ENCODE results near the gene FABP7.

The FABP7 gene

GRCh38 chr6:122803171-122803661 is 23.7 kb downstream of the FABP7 start:
- H3K27me3 ChIP-seq (ENCODE audit: control insufficient read depth, insufficient read depth, low read length): no peaks in the 10 kb centered on the region
- H3K36me3 ChIP-seq (ENCODE audit: control insufficient read depth, insufficient read depth, low read length): peaks cover 2% of the 10 kb centered on the region
- H3K4me1 ChIP-seq (ENCODE audit: control insufficient read depth, insufficient read depth, low read length): no peaks in the 10 kb centered on the region
- no peak overlapping the region for H3K9ac ChIP-seq (ENCODE audit: low read length)
- no peak overlapping the region for H3K27ac ChIP-seq (ENCODE audit: low read depth, low read length)
- no peak overlapping the region for H3K4me3 ChIP-seq (ENCODE audit: low read length)

- no peak overlapping the region for H3K9ac ChIP-seq (ENCODE audit: low read length)
- no peaks in the 10 kb centered on the region for H3K27me3 ChIP-seq (ENCODE audit: control insufficient read depth, insufficient read depth, low read length)
- H3K36me3 ChIP-seq (ENCODE audit: control insufficient read depth, insufficient read depth, low read length): peaks cover 2% of the 10 kb centered on the region
- no peaks in the 10 kb centered on the region for H3K4me1 ChIP-seq (ENCODE audit: control insufficient read depth, insufficient read depth, low read length)
- H3K27ac ChIP-seq (ENCODE audit: low read depth, low read length): no peak overlapping the region
- H3K4me3 ChIP-seq (ENCODE audit: low read length): no peak overlapping the region
These were observed 25.5 kb downstream of the FABP7 start for GRCh38 chr6:122804962-122805485.

- Histone ChIP-seq H3K4me1 (ENCODE audit: control insufficient read depth, insufficient read depth, low read length) (no peaks in the 10 kb centered on the region), H3K4me3 (ENCODE audit: low read length) (no peak overlapping the region), H3K27ac (ENCODE audit: low read depth, low read length) (no peak overlapping the region), H3K36me3 (ENCODE audit: control insufficient read depth, insufficient read depth, low read length) (no peaks in the 10 kb centered on the region), H3K9ac (ENCODE audit: low read length) (no peak overlapping the region), H3K27me3 (ENCODE audit: control insufficient read depth, insufficient read depth, low read length) (no peaks in the 10 kb centered on the region)
These were observed 26.8 kb downstream of the FABP7 start for GRCh38 chr6:122806291-122806690.

GRCh38 chr6:122808121-122808885 is 28.8 kb downstream of the FABP7 start:
- no peaks in the 10 kb centered on the region for H3K4me1 ChIP-seq (ENCODE audit: control insufficient read depth, insufficient read depth, low read length)
- H3K36me3 ChIP-seq (ENCODE audit: control insufficient read depth, insufficient read depth, low read length): no peaks in the 10 kb centered on the region
- H3K9ac ChIP-seq (ENCODE audit: low read length): no peak overlapping the region
- no peak overlapping the region for H3K4me3 ChIP-seq (ENCODE audit: low read length)
- no peaks in the 10 kb centered on the region for H3K27me3 ChIP-seq (ENCODE audit: control insufficient read depth, insufficient read depth, low read length)
- no peak overlapping the region for H3K27ac ChIP-seq (ENCODE audit: low read depth, low read length)

GRCh38 chr6:122809001-122809400 is 29.5 kb downstream of the FABP7 start:
- Histone ChIP-seq H3K4me1 (ENCODE audit: control insufficient read depth, insufficient read depth, low read length) (no peaks in the 10 kb centered on the region), H3K27ac (ENCODE audit: low read depth, low read length) (no peak overlapping the region), H3K36me3 (ENCODE audit: control insufficient read depth, insufficient read depth, low read length) (no peaks in the 10 kb centered on the region), H3K4me3 (ENCODE audit: low read length) (no peak overlapping the region), H3K9ac (ENCODE audit: low read length) (no peak overlapping the region), H3K27me3 (ENCODE audit: control insufficient read depth, insufficient read depth, low read length) (no peaks in the 10 kb centered on the region)

- no peak overlapping the region for H3K27ac ChIP-seq (ENCODE audit: low read depth, low read length)
- no peaks in the 10 kb centered on the region for H3K4me1 ChIP-seq (ENCODE audit: control insufficient read depth, insufficient read depth, low read length)
- H3K27me3 ChIP-seq (ENCODE audit: control insufficient read depth, insufficient read depth, low read length): no peaks in the 10 kb centered on the region
- H3K4me3 ChIP-seq (ENCODE audit: low read length): no peak overlapping the region
- H3K36me3 ChIP-seq (ENCODE audit: control insufficient read depth, insufficient read depth, low read length): no peaks in the 10 kb centered on the region
- no peak overlapping the region for H3K9ac ChIP-seq (ENCODE audit: low read length)
These were observed 30.2 kb downstream of the FABP7 start for GRCh38 chr6:122809691-122810090.

GRCh38 chr6:122810189-122810588 is 30.7 kb downstream of the FABP7 start:
- Histone ChIP-seq H3K9ac (ENCODE audit: low read length) (no peak overlapping the region), H3K27me3 (ENCODE audit: control insufficient read depth, insufficient read depth, low read length) (no peaks in the 10 kb centered on the region), H3K4me3 (ENCODE audit: low read length) (no peak overlapping the region), H3K4me1 (ENCODE audit: control insufficient read depth, insufficient read depth, low read length) (no peaks in the 10 kb centered on the region), H3K27ac (ENCODE audit: low read depth, low read length) (no peak overlapping the region), H3K36me3 (ENCODE audit: control insufficient read depth, insufficient read depth, low read length) (no peaks in the 10 kb centered on the region)

- H3K4me1 ChIP-seq (ENCODE audit: control insufficient read depth, insufficient read depth, low read length): no peaks in the 10 kb centered on the region
- no peak overlapping the region for H3K9ac ChIP-seq (ENCODE audit: low read length)
- H3K27me3 ChIP-seq (ENCODE audit: control insufficient read depth, insufficient read depth, low read length): no peaks in the 10 kb centered on the region
- no peak overlapping the region for H3K4me3 ChIP-seq (ENCODE audit: low read length)
- H3K27ac ChIP-seq (ENCODE audit: low read depth, low read length): no peak overlapping the region
- H3K36me3 ChIP-seq (ENCODE audit: control insufficient read depth, insufficient read depth, low read length): no peaks in the 10 kb centered on the region
These were observed 37.8 kb downstream of the FABP7 start for GRCh38 chr6:122817358-122817757.

GRCh38 chr6:122817766-122818165 is 38.2 kb downstream of the FABP7 start:
- no peak overlapping the region for H3K27ac ChIP-seq (ENCODE audit: low read depth, low read length)
- no peak overlapping the region for H3K9ac ChIP-seq (ENCODE audit: low read length)
- no peak overlapping the region for H3K4me3 ChIP-seq (ENCODE audit: low read length)
- H3K36me3 ChIP-seq (ENCODE audit: control insufficient read depth, insufficient read depth, low read length): no peaks in the 10 kb centered on the region
- no peaks in the 10 kb centered on the region for H3K27me3 ChIP-seq (ENCODE audit: control insufficient read depth, insufficient read depth, low read length)
- H3K4me1 ChIP-seq (ENCODE audit: control insufficient read depth, insufficient read depth, low read length): no peaks in the 10 kb centered on the region

- H3K36me3 ChIP-seq (ENCODE audit: control insufficient read depth, insufficient read depth, low read length): no peaks in the 10 kb centered on the region
- no peaks in the 10 kb centered on the region for H3K4me1 ChIP-seq (ENCODE audit: control insufficient read depth, insufficient read depth, low read length)
- H3K9ac ChIP-seq (ENCODE audit: low read length): no peak overlapping the region
- H3K4me3 ChIP-seq (ENCODE audit: low read length): no peak overlapping the region
- no peak overlapping the region for H3K27ac ChIP-seq (ENCODE audit: low read depth, low read length)
- H3K27me3 ChIP-seq (ENCODE audit: control insufficient read depth, insufficient read depth, low read length): no peaks in the 10 kb centered on the region
These were observed 39.4 kb downstream of the FABP7 start for GRCh38 chr6:122818866-122819265.

GRCh38 chr6:122821095-122821494 is 41.6 kb downstream of the FABP7 start:
- Histone ChIP-seq H3K4me1 (ENCODE audit: control insufficient read depth, insufficient read depth, low read length) (no peaks in the 10 kb centered on the region), H3K27ac (ENCODE audit: low read depth, low read length) (no peak overlapping the region), H3K4me3 (ENCODE audit: low read length) (no peak overlapping the region), H3K9ac (ENCODE audit: low read length) (no peak overlapping the region), H3K36me3 (ENCODE audit: control insufficient read depth, insufficient read depth, low read length) (no peaks in the 10 kb centered on the region), H3K27me3 (ENCODE audit: control insufficient read depth, insufficient read depth, low read length) (no peaks in the 10 kb centered on the region)

- H3K4me1 ChIP-seq (ENCODE audit: control insufficient read depth, insufficient read depth, low read length): no peaks in the 10 kb centered on the region
- no peak overlapping the region for H3K27ac ChIP-seq (ENCODE audit: low read depth, low read length)
- no peak overlapping the region for H3K4me3 ChIP-seq (ENCODE audit: low read length)
- no peak overlapping the region for H3K9ac ChIP-seq (ENCODE audit: low read length)
- no peaks in the 10 kb centered on the region for H3K27me3 ChIP-seq (ENCODE audit: control insufficient read depth, insufficient read depth, low read length)
- H3K36me3 ChIP-seq (ENCODE audit: control insufficient read depth, insufficient read depth, low read length): no peaks in the 10 kb centered on the region
These were observed 45.6 kb downstream of the FABP7 start for GRCh38 chr6:122825163-122825562.

- Histone ChIP-seq H3K9ac (ENCODE audit: low read length) (no peak overlapping the region), H3K36me3 (ENCODE audit: control insufficient read depth, insufficient read depth, low read length) (no peaks in the 10 kb centered on the region), H3K27ac (ENCODE audit: low read depth, low read length) (no peak overlapping the region), H3K4me1 (ENCODE audit: control insufficient read depth, insufficient read depth, low read length) (no peaks in the 10 kb centered on the region), H3K27me3 (ENCODE audit: control insufficient read depth, insufficient read depth, low read length) (no peaks in the 10 kb centered on the region), H3K4me3 (ENCODE audit: low read length) (no peak overlapping the region)
These were observed 49.9 kb downstream of the FABP7 start for GRCh38 chr6:122829456-122829855.

Measured in rectal smooth muscle tissue (tissue), 1 donor.